ENCODE data around the gene SETD7. TPM values are rescaled to one million over a fixed set of nuclear protein-coding genes. Genes with fewer than 3 reads are reported as not detected.

The SETD7 gene
- total RNA-seq, 6 donors from 2014 or later, result 17.8 to 45.6 (median 34.0) TPM

DNA sequence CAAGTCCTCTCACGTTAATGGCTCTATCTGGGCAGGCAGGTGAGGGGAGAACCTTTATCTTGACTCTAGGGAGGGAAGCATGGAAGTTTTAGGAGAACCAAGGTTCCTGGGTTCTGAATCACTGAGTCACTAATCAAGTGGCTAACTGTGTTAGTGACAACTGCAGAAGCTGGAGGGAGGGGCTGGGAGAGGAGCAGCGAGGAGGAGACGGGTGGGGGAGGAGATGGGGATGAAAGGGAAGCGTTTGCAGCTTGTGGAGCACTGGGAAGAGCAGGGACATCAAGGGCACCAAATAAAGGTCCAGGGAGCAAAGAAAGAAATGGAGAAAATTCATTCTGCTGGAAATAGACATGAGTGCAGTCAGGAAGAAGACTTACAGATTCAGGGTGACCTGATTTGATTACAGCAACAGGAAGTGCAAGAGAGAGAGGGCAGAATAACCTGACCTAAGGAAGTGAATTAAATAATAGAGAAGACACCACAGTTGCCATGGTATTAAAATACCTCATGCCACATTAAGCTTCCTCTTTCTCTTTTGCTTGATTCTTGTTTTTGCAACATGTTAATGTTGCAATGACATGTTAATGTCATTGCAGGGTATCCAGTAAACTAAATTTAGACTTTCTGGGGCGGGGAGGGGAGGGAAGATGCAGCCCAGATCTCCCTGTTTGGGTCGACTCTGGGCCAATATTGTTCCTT is 4.5 kb upstream of the SETD7 start:
- no peaks in the 10 kb centered on the region for H3K36me3 ChIP-seq
- DNase-seq (no peak), ATAC-seq (ENCODE audit: low FRiP score in 2 of 2) (peak in 1 of 2 donors; percentile 20)
- peak overlapping the region in 3 of 4 donors; percentile 3 to 48 (median 41) for H3K27ac ChIP-seq
- peaks cover 13 to 27% (median 19%) of the 10 kb centered on the region in 4 donors for H3K4me1 ChIP-seq
- TF ChIP-seq, protein P1, sequence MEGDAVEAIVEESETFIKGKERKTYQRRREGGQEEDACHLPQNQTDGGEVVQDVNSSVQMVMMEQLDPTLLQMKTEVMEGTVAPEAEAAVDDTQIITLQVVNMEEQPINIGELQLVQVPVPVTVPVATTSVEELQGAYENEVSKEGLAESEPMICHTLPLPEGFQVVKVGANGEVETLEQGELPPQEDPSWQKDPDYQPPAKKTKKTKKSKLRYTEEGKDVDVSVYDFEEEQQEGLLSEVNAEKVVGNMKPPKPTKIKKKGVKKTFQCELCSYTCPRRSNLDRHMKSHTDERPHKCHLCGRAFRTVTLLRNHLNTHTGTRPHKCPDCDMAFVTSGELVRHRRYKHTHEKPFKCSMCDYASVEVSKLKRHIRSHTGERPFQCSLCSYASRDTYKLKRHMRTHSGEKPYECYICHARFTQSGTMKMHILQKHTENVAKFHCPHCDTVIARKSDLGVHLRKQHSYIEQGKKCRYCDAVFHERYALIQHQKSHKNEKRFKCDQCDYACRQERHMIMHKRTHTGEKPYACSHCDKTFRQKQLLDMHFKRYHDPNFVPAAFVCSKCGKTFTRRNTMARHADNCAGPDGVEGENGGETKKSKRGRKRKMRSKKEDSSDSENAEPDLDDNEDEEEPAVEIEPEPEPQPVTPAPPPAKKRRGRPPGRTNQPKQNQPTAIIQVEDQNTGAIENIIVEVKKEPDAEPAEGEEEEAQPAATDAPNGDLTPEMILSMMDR (IDR thresholded peaks at IDR 0.05), result no peak
- no peak for TF ChIP-seq POLR2AphosphoS5 (IDR thresholded peaks at IDR 0.05)
- TF ChIP-seq EP300 (IDR thresholded peaks at IDR 0.05), result no peak
- TF ChIP-seq POLR2A (IDR thresholded peaks at IDR 0.05), result no peak
- WGBS, 2 donors, result 44 to 54% methylated on average over 6 of the region's 6 CpGs
- no peaks in the 10 kb centered on the region for H3K9me3 ChIP-seq
- no peak overlapping the region for H3K4me3 ChIP-seq
- H3K27me3 ChIP-seq, result no peaks in the 10 kb centered on the region

DNA sequence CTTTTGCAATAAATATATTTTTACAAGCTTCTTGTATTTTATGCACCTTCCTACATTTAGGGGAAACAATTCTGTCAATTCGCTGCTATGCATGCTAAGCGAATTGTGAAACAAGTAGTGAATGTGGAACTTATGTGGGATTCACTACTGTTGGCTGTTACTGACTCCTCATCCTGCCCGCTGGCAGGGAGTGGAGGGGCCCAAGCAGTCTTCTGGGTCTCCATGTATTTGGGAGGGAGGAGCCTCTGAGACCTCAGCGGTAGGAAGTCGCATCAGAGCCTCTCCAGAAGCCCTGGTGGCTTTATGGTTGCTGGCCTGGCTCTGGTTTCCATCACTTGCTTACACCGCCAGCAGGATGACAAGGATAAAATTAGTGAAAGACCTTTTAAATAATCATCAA is 3.7 kb upstream of the SETD7 start:
- no peaks in the 10 kb centered on the region for H3K36me3 ChIP-seq
- no peak overlapping the region for H3K27ac ChIP-seq
- no peak for ATAC-seq (ENCODE audit: low FRiP score in 2 of 2)
- no peaks in the 10 kb centered on the region for H3K27me3 ChIP-seq
- no peak overlapping the region for H3K4me3 ChIP-seq
- WGBS, 2 donors, result 82 to 85% methylated on average over 3 to 6 of the region's 6 CpGs
- DNase-seq, result no peak
- H3K4me1 ChIP-seq, result peaks cover 13 to 28% (median 20%) of the 10 kb centered on the region in 4 donors
- TF ChIP-seq POLR2AphosphoS5 (IDR thresholded peaks at IDR 0.05), result no peak
- TF ChIP-seq, protein P1 (IDR thresholded peaks at IDR 0.05), result no peak
- TF ChIP-seq EP300 (IDR thresholded peaks at IDR 0.05), result no peak
- no peak for TF ChIP-seq POLR2A (IDR thresholded peaks at IDR 0.05)
- H3K9me3 ChIP-seq, result no peaks in the 10 kb centered on the region

DNA sequence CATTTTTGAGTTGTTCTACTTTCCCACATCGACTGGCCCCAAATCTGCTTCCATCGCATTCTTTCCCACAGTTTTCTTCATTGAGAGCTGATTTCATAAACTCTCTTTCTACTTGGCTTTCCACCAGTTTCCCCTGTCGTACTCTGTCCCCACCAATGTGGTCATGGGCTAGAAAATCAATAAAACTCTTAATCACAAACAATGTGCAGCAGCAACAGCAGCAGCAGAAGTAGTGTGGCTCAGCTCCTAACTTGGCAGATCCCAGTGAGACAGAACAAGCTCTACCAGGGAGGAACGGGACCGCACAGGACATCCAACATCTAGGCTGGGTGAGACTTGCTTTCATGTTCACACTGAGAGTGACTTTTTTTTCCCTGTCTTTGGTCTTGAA is 3.1 kb upstream of the SETD7 start:
- 58 to 59% methylated on average over 5 of the region's 5 CpGs for WGBS, 2 donors
- Histone ChIP-seq H3K9me3 (no peaks in the 10 kb centered on the region), H3K27ac (no peak overlapping the region), H3K27me3 (no peaks in the 10 kb centered on the region), H3K36me3 (no peaks in the 10 kb centered on the region), H3K4me1 (peaks cover 18 to 35% (median 26%) of the 10 kb centered on the region in 4 donors), H3K4me3 (no peak overlapping the region)
- TF ChIP-seq, protein P1 (IDR thresholded peaks at IDR 0.05), result no peak
- no peak for TF ChIP-seq EP300 (IDR thresholded peaks at IDR 0.05)
- TF ChIP-seq POLR2AphosphoS5 (IDR thresholded peaks at IDR 0.05), result no peak
- TF ChIP-seq POLR2A (IDR thresholded peaks at IDR 0.05), result no peak
- DNase-seq, result no peak
- no peak for ATAC-seq (ENCODE audit: low FRiP score in 2 of 2)

DNA sequence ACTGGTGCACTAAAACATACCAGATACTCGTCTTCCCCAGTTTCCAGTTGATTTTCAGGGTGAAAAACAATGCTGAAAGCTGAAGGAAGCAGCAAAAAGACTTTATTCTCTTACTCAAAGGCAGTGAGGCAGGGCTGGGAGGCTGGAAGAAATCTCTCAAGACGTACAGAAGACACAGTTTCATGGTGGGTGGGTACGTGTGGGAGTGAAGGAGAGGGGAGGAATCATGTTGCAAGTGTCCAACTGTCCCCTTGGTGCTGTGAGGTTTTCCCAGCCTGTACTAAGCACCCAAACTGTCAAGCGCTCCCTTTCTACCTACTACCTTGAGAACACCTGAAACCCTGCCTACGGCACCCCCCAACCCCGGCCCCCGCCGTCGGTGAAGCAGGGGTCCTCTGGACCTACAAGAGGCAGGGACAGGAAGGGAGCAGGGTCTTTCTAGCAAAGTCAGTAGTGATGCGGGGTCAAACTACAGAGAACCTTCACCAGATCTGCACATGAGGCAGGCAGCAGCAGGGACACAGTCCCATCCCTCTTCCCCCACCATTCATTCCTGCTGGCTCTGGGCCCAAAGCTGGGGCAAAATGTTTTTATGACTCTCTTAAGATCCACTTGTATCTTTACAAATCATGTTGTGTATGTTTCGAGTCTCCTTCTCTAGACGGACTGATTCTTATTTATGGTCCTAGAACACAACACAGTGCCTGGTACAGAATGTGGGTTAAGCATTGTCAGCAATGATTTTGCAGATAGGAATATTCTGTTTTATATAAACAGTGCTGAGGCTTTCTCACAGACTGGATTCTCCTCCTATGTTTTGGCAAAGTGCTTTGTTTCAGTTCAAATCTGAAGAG is 2.4 kb upstream of the SETD7 start:
- Histone ChIP-seq H3K27me3 (no peaks in the 10 kb centered on the region), H3K4me1 (peaks cover 24 to 41% (median 32%) of the 10 kb centered on the region in 4 donors), H3K4me3 (no peak overlapping the region), H3K9me3 (no peaks in the 10 kb centered on the region), H3K27ac (peak overlapping the region in 1 of 4 donors; percentile 17), H3K36me3 (no peaks in the 10 kb centered on the region)
- DNase-seq (peak in 1 of 2 donors; percentile 81), ATAC-seq (ENCODE audit: low FRiP score in 2 of 2) (no peak)
- 70 to 71% methylated on average over 10 to 12 of the region's 12 CpGs for WGBS, 2 donors
- TF ChIP-seq, protein P1 (IDR thresholded peaks at IDR 0.05), result no peak
